Testis (tissue), 2 donors: ENCODE results near the gene HEBP1.

Source experiments
- CTCF ChIP-seq, 3 experiments: fragments of 450-650 bp in 2 of 3; fragments of 200-600 bp in 1 of 3; sonication (generic) in 1 of 3; IDR thresholded peaks; one replicate each; pipeline ENCODE4 v1.5.1; 2016 to 2019; ENCODE audit warnings: antibody characterized with exemption in 3 of 3, mild to moderate bottlenecking in 2 of 3, moderate library complexity in 1 of 3
- POLR2A ChIP-seq: fragments of 450-650 bp; IDR thresholded peaks from one replicate; pipeline ENCODE4 v1.6.1; 2017; ENCODE audit warnings: antibody characterized with exemption, mild to moderate bottlenecking, moderate library complexity

GRCh38 chr12:12990700-12991468 is 9.2 kb downstream of the HEBP1 start:
- no peak for TF ChIP-seq POLR2A
- TF ChIP-seq CTCF (IDR thresholded peaks at IDR 0.05), result no peak
